ENCODE data around the gene TAF4. TPM values are rescaled to one million over a fixed set of nuclear protein-coding genes. Genes with fewer than 3 reads are reported as not detected.
"Not testable (repeated sequence)": the region's sequence is repeated elsewhere in the genome, so short reads cannot be mapped to it uniquely, and the experiment has no call there.

The TAF4 gene
- total RNA-seq, 4 donors from 2014 or later = 21.1 to 40.6 (median 22.1) TPM

- DNase-seq (ENCODE audit: low spot score in 2 of 2) = no peak
- 94 to 95% methylated on average over 6 of the region's 6 CpGs for WGBS, 2 donors
- H3K4me3 ChIP-seq (ENCODE audit: low read depth, poor library complexity, severe bottlenecking) = no peak overlapping the region
- TF ChIP-seq CTCF (IDR thresholded peaks at IDR 0.05) (no peak), POLR2A (IDR thresholded peaks at IDR 0.05) (no peak)
- intact Hi-C loops (cut with DNase I; ENCODE audit: low total_unique reads) = no loop called here
Measured at GRCh38 chr20:62056377-62056776, 9.3 kb downstream of the TAF4 start.

DNA sequence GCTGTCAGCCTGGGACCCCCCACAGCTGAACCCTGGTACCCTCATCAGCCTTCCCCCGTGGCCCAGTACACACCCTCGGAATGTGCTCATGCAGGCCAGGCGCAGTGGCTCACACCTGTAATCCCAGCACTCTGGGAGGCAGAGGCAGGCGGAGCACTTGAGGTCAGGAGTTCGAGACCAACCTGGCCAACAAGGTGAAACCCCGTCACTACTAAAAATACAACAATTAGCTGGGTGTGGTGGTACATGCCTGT, 9.9 kb downstream of the TAF4 start:
- WGBS, 2 donors = 80 to 93% methylated on average over 6 of the region's 6 CpGs
- DNase-seq (ENCODE audit: low spot score in 2 of 2); H3K4me3 ChIP-seq (ENCODE audit: low read depth, poor library complexity, severe bottlenecking); intact Hi-C loops (cut with DNase I; ENCODE audit: low total_unique reads): not testable (repeated sequence)

- DNase-seq (ENCODE audit: low spot score in 2 of 2) = no peak
- WGBS, 2 donors = 93 to 95% methylated on average over 21 of the region's 21 CpGs
- no peak overlapping the region for H3K4me3 ChIP-seq (ENCODE audit: low read depth, poor library complexity, severe bottlenecking)
- intact Hi-C loops (cut with DNase I; ENCODE audit: low total_unique reads) = no loop called here
- no peak for TF ChIP-seq CTCF (IDR thresholded peaks at IDR 0.05)
- no peak for TF ChIP-seq POLR2A (IDR thresholded peaks at IDR 0.05)
Measured at GRCh38 chr20:62055106-62055861, 10.4 kb downstream of the TAF4 start.

- intact Hi-C loops (cut with DNase I; ENCODE audit: low total_unique reads) = no loop called here
- no peak for DNase-seq (ENCODE audit: low spot score in 2 of 2)
- no peak for TF ChIP-seq CTCF (IDR thresholded peaks at IDR 0.05)
- TF ChIP-seq POLR2A (IDR thresholded peaks at IDR 0.05) = no peak
- 92 to 98% methylated on average over 12 of the region's 12 CpGs for WGBS, 2 donors
- H3K4me3 ChIP-seq (ENCODE audit: low read depth, poor library complexity, severe bottlenecking) = no peak overlapping the region
Measured at GRCh38 chr20:62054451-62054953, 11.2 kb downstream of the TAF4 start.

DNA sequence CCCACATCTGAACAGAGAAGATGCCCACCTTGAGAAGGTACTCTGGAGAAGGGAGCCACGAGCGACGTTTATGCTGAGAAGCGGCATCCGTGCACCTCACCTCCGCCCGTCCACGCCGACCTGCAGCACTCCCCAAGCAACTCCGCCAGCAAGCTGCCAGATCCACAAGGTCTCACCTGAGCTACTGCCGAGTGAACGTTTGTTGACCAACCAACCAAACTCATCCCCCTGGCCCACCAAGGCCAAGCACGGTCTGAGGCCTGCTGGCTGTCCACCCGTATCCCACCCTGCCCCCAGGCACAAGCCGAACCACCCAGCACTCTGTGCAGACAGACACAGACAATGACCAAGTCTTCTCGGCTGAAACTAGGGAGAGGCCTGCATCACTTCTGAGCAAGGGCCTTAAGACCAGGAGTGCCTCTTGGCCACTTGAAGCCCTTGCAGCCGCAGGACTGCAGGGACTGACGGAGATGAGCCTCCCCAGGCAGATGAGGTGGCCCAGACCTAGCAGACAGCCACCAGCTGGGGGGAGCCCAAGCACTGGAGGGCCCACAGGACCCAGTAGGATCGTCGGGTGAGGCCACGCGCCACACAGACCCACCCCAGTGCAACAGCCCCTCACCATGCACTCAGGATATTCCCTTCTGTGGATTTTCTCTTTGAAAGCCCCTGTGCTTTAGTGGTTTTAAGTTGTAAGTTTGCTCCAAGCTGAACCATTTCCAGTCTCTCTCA, 12.1 kb downstream of the TAF4 start:
- intact Hi-C loops (cut with DNase I; ENCODE audit: low total_unique reads) = no loop called here
- TF ChIP-seq POLR2A (IDR thresholded peaks at IDR 0.05) (no peak), CTCF (IDR thresholded peaks at IDR 0.05) (no peak)
- DNase-seq (ENCODE audit: low spot score in 2 of 2) = no peak
- no peak overlapping the region for H3K4me3 ChIP-seq (ENCODE audit: low read depth, poor library complexity, severe bottlenecking)
- 93% methylated on average over 22 of the region's 22 CpGs for WGBS, 2 donors

DNA sequence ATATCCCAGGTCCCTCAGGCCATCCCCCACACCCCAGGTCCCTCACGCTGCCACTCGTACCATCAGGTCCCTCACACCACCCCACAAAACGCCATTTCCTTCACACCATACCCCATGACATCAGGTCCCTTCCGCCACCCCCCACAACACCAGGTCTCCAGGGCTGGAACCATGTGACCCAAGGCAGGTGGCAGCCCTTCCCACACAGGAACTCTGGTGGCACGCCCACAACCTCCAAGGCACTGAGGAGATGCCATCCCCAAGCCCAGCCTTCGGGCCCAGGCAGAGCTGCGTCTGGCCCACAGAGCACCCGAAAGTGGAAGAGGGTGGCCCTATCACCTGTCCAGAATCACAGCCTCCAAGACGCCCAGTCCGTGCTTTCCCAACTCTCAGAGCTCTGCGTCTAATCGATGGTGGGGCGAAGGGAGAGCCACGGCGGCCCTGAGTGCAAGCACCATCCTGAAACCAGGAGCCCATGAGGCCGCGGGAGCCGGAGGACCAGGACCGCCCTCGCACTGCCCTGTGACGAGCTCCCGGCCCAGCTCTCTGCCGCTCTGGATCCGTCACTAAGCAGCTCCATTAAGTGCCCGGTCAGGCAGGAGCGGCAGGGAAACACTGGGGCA, 12.7 kb downstream of the TAF4 start:
- DNase-seq (ENCODE audit: low spot score in 2 of 2) = no peak
- no peak overlapping the region for H3K4me3 ChIP-seq (ENCODE audit: low read depth, poor library complexity, severe bottlenecking)
- intact Hi-C loops (cut with DNase I; ENCODE audit: low total_unique reads) = no loop called here
- TF ChIP-seq CTCF (IDR thresholded peaks at IDR 0.05) (no peak), POLR2A (IDR thresholded peaks at IDR 0.05) (no peak)
- WGBS, 2 donors = 90 to 92% methylated on average over 21 to 23 of the region's 26 CpGs
